Subcutaneous abdominal adipose tissue (tissue), 5 donors: ENCODE results near the gene OR6Y1.

Experiments
- H3K27ac ChIP-seq: one replicate; pipeline ENCODE4 v1.7.0; 2013; ENCODE audit warnings: low read depth, mild to moderate bottlenecking, inconsistent platforms, low read length, moderate library complexity
- H3K27me3 ChIP-seq, 5 donors: one replicate each; pipeline ENCODE4 v1.7.0; 2013; ENCODE audit warnings: low read length in 5 of 5, inconsistent platforms in 1 of 5; ENCODE audit not compliant: control insufficient read depth in 5 of 5, insufficient read depth in 4 of 5
- H3K36me3 ChIP-seq, 5 donors: one replicate each; pipeline ENCODE4 v1.7.0; 2013; ENCODE audit warnings: low read length in 5 of 5; ENCODE audit not compliant: control insufficient read depth in 5 of 5, insufficient read depth in 5 of 5
- H3K4me1 ChIP-seq, 5 donors: one replicate each; pipeline ENCODE4 v1.7.0; 2013; ENCODE audit warnings: low read length in 5 of 5, mild to moderate bottlenecking in 3 of 5, moderate library complexity in 1 of 5; ENCODE audit not compliant: control insufficient read depth in 5 of 5, insufficient read depth in 5 of 5
- H3K4me3 ChIP-seq, 5 donors: one replicate each; pipeline ENCODE4 v1.7.0; 2013; ENCODE audit warnings: low read length in 5 of 5, low read depth in 1 of 5
- H3K9ac ChIP-seq, 5 donors: one replicate each; pipeline ENCODE4 v1.7.0; 2013; ENCODE audit warnings: low read length in 5 of 5, mild to moderate bottlenecking in 4 of 5, moderate library complexity in 3 of 5
- H3K9me3 ChIP-seq, 5 donors: one replicate each; pipeline ENCODE4 v1.7.0; 2013; ENCODE audit warnings: low read length in 5 of 5; ENCODE audit not compliant: control insufficient read depth in 5 of 5
- donor health status: healthy.
- donor health status: healthy.
- donor health status: healthy.
- donor health status: healthy.
- donor health status: healthy.

Gene OR6Y1, protein sequence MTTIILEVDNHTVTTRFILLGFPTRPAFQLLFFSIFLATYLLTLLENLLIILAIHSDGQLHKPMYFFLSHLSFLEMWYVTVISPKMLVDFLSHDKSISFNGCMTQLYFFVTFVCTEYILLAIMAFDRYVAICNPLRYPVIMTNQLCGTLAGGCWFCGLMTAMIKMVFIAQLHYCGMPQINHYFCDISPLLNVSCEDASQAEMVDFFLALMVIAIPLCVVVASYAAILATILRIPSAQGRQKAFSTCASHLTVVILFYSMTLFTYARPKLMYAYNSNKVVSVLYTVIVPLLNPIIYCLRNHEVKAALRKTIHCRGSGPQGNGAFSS

GRCh38 chr1:158554352-158554751 is at the start of gene OR6Y1:
Gene OR6Y1, minus strand, starts transcription at chr1:158554405. Its CDS starts 6,300 bp downstream, at chr1:158548105.
- Histone ChIP-seq H3K36me3 (no peaks in the 10 kb centered on the region), H3K4me3 (peak within 1 kb of the TSS in 1 of 5 donors; percentile 21), H3K9me3 (no peaks in the 10 kb centered on the region), H3K4me1 (no peaks in the 10 kb centered on the region), H3K9ac (no peak within 1 kb of the TSS), H3K27ac (no peak within 1 kb of the TSS), H3K27me3 (no peaks in the 10 kb centered on the region)

- peaks cover 0 to 23% (median 18%) of the 10 kb centered on the region in 5 donors for H3K9me3 ChIP-seq
- H3K4me1 ChIP-seq: no peaks in the 10 kb centered on the region
- H3K9ac ChIP-seq: no peak overlapping the region
- no peak overlapping the region for H3K27ac ChIP-seq
- H3K4me3 ChIP-seq: no peak overlapping the region
- no peaks in the 10 kb centered on the region for H3K36me3 ChIP-seq
- H3K27me3 ChIP-seq: no peaks in the 10 kb centered on the region
Measured at GRCh38 chr1:158600735-158601134, 46.5 kb upstream of the OR6Y1 start.

DNA sequence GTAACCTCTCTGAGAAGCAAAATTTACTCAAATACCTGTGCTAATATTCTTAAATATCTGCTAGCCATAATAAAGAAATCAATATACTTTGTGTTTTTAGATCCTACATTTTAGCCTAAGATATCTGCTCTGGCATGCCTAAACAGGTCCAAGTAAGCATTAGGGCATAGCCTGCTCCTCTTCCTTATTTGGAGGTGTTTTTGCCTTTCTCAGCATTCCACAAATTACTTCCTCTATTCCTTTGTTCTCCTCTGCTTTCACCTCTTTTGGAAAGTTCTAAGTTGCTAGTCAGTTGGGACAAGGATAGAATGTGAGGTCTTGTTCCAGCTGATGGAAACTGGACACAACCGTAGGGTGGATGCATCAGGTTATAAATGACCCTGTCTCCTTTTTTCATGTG is 32.7 kb upstream of the OR6Y1 start:
- H3K4me3 ChIP-seq: peak overlapping the region in 1 of 5 donors; percentile 15
- no peaks in the 10 kb centered on the region for H3K4me1 ChIP-seq
- no peaks in the 10 kb centered on the region for H3K27me3 ChIP-seq
- H3K9ac ChIP-seq: no peak overlapping the region
- no peaks in the 10 kb centered on the region for H3K36me3 ChIP-seq
- H3K27ac ChIP-seq: no peak overlapping the region
- H3K9me3 ChIP-seq: peaks cover 2 to 18% (median 8%) of the 10 kb centered on the region in 5 donors

- no peak overlapping the region for H3K27ac ChIP-seq
- peaks cover 2 to 18% (median 7%) of the 10 kb centered on the region in 5 donors for H3K9me3 ChIP-seq
Measured at GRCh38 chr1:158583962-158584361, 29.8 kb upstream of the OR6Y1 start.

GRCh38 chr1:158579733-158580132 is 25.5 kb upstream of the OR6Y1 start, which contains the start of gene OR10X1:
Gene OR10X1, minus strand, starts transcription at chr1:158579899. Its CDS starts 0 bp downstream, at chr1:158579899.
- Histone ChIP-seq H3K27ac (no peak within 1 kb of the TSS), H3K27me3 (no peaks in the 10 kb centered on the region), H3K9ac (no peak within 1 kb of the TSS), H3K4me1 (no peaks in the 10 kb centered on the region), H3K36me3 (no peaks in the 10 kb centered on the region), H3K9me3 (no peaks in the 10 kb centered on the region), H3K4me3 (no peak within 1 kb of the TSS)

More at GRCh38 chr1:158583962-158584361, 29.8 kb upstream of the OR6Y1 start:
- Histone ChIP-seq H3K27me3 (no peaks in the 10 kb centered on the region), H3K36me3 (no peaks in the 10 kb centered on the region), H3K9ac (no peak overlapping the region), H3K4me1 (no peaks in the 10 kb centered on the region), H3K4me3 (no peak overlapping the region)

DNA sequence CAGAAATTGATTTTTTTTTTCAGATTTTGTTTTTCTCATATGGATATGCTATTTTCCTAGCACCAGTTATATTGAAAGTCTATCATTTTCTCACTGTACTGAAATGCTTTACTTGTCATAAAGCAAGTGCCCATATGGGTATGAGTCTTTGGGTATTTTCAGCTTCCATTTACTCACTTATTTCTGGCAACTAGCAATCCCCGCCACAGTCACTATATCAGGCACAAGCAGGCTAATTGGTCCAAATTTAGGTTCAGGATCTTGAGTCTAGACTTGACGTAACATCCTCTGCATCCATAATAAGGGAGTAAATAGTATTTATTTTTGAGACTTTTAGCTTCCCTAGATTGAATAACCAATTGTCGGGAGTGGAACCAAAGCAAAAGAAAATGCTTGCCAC is 23.4 kb upstream of the OR6Y1 start:
- Histone ChIP-seq H3K9me3 (no peaks in the 10 kb centered on the region), H3K27me3 (no peaks in the 10 kb centered on the region), H3K4me3 (no peak overlapping the region), H3K4me1 (no peaks in the 10 kb centered on the region), H3K9ac (no peak overlapping the region), H3K36me3 (no peaks in the 10 kb centered on the region), H3K27ac (no peak overlapping the region)

DNA sequence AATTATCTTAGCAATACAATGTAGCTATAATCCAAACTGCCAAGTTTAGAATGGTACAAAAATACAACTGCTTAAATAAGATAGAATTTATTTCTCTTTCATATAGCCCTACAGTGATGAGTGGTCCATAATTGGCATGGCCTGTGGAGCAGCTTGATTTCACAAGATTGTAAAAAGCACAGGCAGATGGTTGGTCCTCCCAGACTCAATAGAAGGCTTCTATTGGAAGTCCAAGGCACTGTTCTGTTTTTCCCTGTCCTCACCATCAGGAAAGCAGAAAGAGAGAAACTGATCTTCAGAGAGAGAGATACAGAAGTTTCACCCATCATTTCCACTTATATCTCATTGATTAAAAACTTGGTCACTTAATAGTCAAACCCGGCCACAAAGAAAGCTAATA is 18.0 kb upstream of the OR6Y1 start:
- H3K27me3 ChIP-seq: no peaks in the 10 kb centered on the region
- H3K36me3 ChIP-seq: no peaks in the 10 kb centered on the region
- H3K9ac ChIP-seq: no peak overlapping the region
- H3K4me3 ChIP-seq: no peak overlapping the region
- no peaks in the 10 kb centered on the region for H3K4me1 ChIP-seq
- no peak overlapping the region for H3K27ac ChIP-seq
- no peaks in the 10 kb centered on the region for H3K9me3 ChIP-seq

GRCh38 chr1:158570480-158570879 is 16.3 kb upstream of the OR6Y1 start, which contains the start of gene OR6P1:
Gene OR6P1, minus strand, starts transcription at chr1:158570580. Its CDS starts 6,976 bp downstream, at chr1:158563604.
- H3K36me3 ChIP-seq: no peaks in the 10 kb centered on the region
- no peaks in the 10 kb centered on the region for H3K27me3 ChIP-seq
- no peak within 1 kb of the TSS for H3K9ac ChIP-seq
- H3K4me1 ChIP-seq: no peaks in the 10 kb centered on the region
- no peak within 1 kb of the TSS for H3K4me3 ChIP-seq
- no peaks in the 10 kb centered on the region for H3K9me3 ChIP-seq
- no peak within 1 kb of the TSS for H3K27ac ChIP-seq

DNA sequence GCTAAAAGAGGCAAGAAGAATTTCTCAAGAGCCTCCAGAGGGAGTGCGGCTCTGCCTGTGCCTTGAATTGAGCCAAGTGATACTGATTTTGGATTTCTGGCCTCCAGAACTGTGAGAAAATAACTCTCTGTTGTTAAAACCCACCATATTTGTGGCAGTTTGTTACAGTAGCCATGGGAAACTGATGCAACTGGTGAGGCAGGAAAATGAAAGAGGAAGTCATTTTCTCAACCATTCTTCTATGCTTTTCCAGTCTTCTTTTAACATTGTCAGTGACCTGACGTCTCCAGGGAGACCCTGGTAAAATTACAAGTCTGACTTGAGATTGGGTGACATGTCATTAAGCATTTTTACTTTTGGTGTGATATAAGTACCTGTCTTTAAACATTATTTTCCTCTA is 10.4 kb upstream of the OR6Y1 start:
- Histone ChIP-seq H3K4me1 (peaks cover 0 to 2% (median 0%) of the 10 kb centered on the region in 5 donors), H3K36me3 (no peaks in the 10 kb centered on the region), H3K27me3 (no peaks in the 10 kb centered on the region), H3K27ac (no peak overlapping the region), H3K4me3 (no peak overlapping the region), H3K9me3 (no peaks in the 10 kb centered on the region), H3K9ac (no peak overlapping the region)

- no peaks in the 10 kb centered on the region for H3K27me3 ChIP-seq
- no peak overlapping the region for H3K27ac ChIP-seq
- H3K36me3 ChIP-seq: no peaks in the 10 kb centered on the region
- H3K9ac ChIP-seq: no peak overlapping the region
- no peaks in the 10 kb centered on the region for H3K9me3 ChIP-seq
- peaks cover 0 to 2% (median 0%) of the 10 kb centered on the region in 5 donors for H3K4me1 ChIP-seq
- no peak overlapping the region for H3K4me3 ChIP-seq
Measured at GRCh38 chr1:158563853-158564252, 9.6 kb upstream of the OR6Y1 start.
